ENCODE measurements around the gene DMRTC1. TPM values are rescaled to one million over a fixed set of nuclear protein-coding genes. Genes with fewer than 3 reads are reported as not detected.
"Not testable (repeated sequence)": the region's sequence is repeated elsewhere in the genome, so short reads cannot be mapped to it uniquely, and the experiment has no call there.

The DMRTC1 gene
- under 1 TPM in 1 of 2 donors, not detected in 1; 0.40 TPM for total RNA-seq
- long read RNA-seq: 0 reads

DNA sequence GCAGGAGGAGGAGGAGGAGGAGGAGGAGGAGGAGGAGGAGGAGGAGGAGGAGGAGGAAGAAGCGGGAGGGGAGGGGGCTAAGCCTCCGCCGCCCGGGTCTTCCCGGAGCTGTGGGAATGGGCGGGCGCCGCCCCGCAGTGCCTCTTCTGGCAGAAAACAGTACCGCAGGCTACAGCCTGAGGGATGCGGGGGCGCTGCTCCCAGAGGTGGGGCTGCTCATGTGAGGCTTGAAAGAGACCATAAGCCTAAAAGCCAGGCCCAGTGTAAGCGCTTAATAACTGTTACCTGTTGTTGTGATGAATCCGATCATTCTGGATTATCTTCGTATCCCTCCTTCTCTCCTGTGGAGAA, at the start of gene DMRTC1:
DMRTC1 (minus strand) TSS at position 19 of the 351 bp plus-strand sequence. CDS start 68,143 bp downstream, outside the sequence.
- peak; percentile 85 for ATAC-seq
- DNase-seq; intact Hi-C loops (cut with DNase I, micrococcal nuclease): not testable (repeated sequence)

DNA sequence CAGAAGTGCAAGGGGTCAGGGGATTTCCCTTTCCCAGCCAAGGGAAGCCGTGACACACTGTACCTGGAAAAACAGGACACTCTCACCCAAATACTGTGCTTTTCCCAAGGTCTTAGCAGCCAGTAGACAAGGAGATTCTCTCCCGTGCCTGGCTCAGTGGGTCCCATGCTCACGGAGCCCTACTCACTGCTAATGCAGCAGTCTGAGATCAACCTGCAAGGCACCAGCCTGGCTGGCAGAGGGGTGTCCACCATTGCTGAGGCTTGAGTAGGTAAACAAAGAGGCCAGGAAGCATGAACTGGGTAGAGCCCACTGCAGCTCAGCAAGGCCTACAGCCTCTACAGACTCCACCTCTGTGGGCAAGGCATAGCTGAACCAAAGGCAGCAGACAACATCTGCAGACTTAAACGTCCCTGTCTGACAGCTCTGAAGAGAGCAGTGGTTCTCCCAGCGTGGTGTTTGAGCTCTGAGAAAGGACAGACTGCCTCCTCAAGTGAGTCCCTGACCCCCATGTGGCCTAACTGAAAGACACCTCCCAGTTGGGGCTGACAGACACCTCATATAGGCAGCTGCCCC, 37.3 kb upstream of the DMRTC1 start:
- intact Hi-C loops (cut with DNase I, micrococcal nuclease); ATAC-seq; DNase-seq: not testable (repeated sequence)

DNA sequence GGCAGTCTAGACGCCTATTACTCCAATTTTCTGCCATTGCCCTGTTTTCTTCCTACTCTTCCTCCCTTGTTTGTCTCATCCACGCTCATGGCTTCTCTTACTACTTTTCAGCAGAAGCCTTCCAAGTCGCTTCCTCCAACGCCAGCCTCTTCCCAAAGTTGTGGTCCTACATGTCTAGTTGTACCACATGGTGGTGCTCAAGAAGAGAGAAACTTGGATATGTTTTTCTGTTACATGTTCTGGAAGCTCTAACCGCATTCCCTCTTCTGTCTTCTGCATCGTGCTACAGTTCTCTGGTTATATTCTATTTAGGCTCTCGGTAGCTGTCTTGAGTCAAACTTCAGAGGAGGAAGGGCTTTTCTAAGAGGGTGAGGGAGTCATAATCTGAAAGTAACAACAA, 31.2 kb upstream of the DMRTC1 start:
- intact Hi-C loops (cut with DNase I, micrococcal nuclease); ATAC-seq; DNase-seq: not testable (repeated sequence)

DNA sequence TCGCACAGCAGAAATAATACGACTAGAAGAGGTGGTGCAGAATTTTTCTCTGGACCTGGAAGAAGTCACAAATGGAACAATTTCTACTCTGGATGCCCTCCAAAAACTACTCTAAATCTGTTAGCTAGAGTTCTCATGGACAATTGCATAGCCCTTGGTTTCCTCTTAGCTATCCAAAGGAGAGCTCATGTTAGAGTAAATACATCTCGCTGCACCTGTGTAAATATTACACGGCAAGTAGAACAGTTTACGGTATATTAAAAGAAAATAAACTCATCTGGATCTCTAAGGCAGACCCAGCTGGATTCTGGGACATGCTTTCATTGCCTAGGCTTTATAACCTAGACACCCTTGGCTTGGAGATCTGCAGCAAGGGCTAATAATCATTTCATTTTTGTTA, 28.2 kb upstream of the DMRTC1 start:
- peak; percentile 47 for ATAC-seq

DNA sequence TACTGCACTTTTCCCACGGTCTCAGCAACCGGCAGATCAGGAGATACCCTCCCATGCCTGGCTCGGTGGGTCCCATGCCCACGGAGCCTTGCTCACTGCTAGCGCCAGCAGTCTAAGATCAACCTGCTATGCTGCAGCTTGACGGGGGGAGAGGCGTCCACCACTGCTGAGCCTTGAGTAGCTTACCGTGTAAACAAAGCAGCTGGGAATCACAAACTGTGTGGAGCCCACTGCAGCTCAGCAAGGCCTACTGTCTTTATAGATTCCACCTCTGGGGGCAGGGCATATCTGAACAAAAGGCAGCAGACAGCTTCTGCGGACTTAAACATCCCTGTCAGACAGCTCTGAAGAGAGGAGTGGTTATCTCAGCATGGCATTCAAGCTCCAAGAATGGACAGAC, 16.3 kb upstream of the DMRTC1 start:
- ATAC-seq; intact Hi-C loops (cut with DNase I, micrococcal nuclease); DNase-seq: not testable (repeated sequence)

More for the DNA sequence above, 28.2 kb upstream of the DMRTC1 start:
- intact Hi-C loops (cut with DNase I, micrococcal nuclease); DNase-seq: not testable (repeated sequence)

- intact Hi-C loops (cut with DNase I, micrococcal nuclease); DNase-seq: not testable (repeated sequence)
- peak; percentile 81 for ATAC-seq
Observed at GRCh38 chrX:72943035-72943818, 410 bp downstream of the DMRTC1 start.

DNA sequence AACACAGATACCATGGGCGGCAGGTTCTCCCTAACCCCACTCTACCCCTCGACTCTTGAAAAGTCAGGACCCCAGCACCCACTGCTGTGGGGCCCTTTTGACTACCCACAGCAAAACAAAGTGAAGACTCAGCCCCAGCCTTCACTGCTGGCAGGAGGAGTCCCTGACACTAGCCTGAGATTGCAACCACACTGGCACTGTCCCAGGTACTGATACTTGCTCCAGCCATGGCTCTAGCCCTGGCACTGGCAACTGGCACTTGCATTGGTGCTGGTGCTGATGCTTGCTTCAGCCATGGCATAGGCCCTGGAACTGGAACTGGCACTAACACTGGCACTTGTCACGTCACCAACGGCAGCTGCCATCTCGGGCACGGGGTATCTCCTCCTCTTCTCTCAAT, 1.4 kb downstream of the DMRTC1 start:
- DNase-seq; intact Hi-C loops (cut with DNase I, micrococcal nuclease): not testable (repeated sequence)
- ATAC-seq: peak; percentile 36

DNA sequence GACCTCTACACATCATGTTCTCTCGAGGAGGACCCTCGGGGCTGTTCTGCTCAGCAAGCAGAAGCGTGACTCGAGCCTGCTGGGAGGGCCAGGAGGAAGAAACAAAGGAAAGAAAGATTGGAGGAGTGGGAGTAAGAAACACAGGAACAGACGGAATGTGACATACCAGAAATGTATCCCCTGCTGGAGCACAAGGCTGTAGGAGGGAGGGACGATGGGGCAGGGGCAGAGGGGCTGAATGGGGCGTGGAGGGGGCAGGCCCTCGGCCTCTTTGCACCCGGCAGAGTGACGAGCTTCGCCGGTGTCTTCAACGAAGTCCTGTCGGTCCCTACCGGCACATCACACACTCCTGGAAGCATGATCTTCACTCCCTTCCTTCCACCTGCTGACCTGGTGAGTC, 5.7 kb downstream of the DMRTC1 start, which contains the start of gene FAM236A:
FAM236A (plus strand) TSS at position 301 of the 400 bp plus-strand sequence; CDS start at position 358, 57 bp downstream.
- intact Hi-C loops (cut with DNase I, micrococcal nuclease); DNase-seq: not testable (repeated sequence)

DNA sequence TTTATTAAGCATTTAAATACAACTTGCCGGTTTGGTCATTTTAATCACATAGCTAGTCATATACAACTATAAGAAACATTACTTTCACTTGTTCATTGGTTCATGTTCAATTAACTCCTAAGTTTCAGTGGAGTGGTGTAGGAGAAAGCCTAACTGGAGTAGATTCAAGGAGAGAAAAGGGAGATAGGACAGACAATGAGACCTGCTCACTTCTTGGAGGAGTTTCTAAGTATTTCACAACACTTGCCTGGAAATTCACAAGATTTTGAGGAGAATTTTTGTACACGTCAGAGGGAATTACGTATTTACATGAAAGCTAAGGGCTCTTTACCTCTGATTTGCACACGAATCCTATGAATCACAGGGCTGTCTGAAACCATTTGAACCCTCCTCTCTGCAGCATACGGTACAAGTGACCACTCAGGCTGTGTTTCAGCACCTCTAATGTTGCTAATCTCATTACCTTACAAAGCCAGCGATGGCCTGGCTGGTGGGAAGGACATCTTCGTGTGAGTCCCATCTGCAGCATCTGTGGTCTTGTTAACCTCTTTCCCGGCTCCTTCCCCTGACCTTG, 6.7 kb downstream of the DMRTC1 start:
- ATAC-seq; intact Hi-C loops (cut with DNase I, micrococcal nuclease); DNase-seq: not testable (repeated sequence)

More for the DNA sequence above, 5.7 kb downstream of the DMRTC1 start, which contains the start of gene FAM236A:
- ATAC-seq: not testable (repeated sequence)

- DNase-seq; intact Hi-C loops (cut with DNase I, micrococcal nuclease): not testable (repeated sequence)
- ATAC-seq: peak; percentile 69
Observed at GRCh38 chrX:72936455-72936854, 7.2 kb downstream of the DMRTC1 start.

DNA sequence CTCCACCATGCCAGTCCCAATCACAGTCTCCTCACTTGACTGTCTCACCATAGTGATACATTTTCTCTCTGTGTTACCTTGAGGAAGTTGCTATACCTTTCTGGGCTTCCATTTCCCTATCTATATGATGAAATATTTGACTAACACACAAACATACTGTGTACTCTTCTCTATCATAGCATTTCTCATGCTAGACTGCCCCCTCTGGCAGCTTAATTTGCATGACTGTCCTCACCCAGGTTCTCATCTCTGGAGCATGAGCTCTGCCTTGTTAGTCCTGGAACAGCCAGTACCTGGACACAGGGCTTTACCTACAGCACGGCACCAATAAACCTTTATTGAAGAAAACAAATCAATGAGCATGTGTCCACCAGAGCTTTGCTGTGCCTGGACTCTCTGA, 11.4 kb downstream of the DMRTC1 start:
- ATAC-seq; intact Hi-C loops (cut with DNase I, micrococcal nuclease); DNase-seq: not testable (repeated sequence)

- DNase-seq; ATAC-seq; intact Hi-C loops (cut with DNase I, micrococcal nuclease): not testable (repeated sequence)
Observed at GRCh38 chrX:72916096-72916495, 27.5 kb downstream of the DMRTC1 start.

- ATAC-seq; DNase-seq; intact Hi-C loops (cut with DNase I, micrococcal nuclease): not testable (repeated sequence)
Observed at GRCh38 chrX:72912315-72912714, 31.3 kb downstream of the DMRTC1 start, which contains the start of gene FAM236C. Gene FAM236C, plus strand, starts transcription at chrX:72912615. Its CDS starts 100 bp downstream, at chrX:72912715.

DNA sequence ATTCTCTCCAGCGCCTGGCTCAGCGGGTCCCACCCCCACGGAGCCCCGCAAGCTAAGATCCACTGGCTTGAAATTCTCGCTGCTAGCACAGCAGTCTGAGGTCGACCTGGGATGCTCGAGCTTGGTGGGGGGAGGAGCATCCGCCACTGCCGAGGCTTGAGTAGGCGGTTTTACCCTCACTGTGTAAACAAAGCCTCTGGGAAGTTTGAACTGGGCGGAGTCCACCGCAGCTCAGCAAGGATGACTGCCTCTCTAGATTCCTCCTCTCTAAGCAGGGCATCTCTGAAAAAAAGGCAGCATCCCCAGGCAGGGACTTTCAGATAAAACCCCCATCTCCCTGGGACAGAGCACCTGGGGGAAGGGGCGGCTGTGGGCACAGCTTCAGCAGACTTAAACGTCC, 53.9 kb downstream of the DMRTC1 start:
- DNase-seq; intact Hi-C loops (cut with DNase I, micrococcal nuclease); ATAC-seq: not testable (repeated sequence)

DNA sequence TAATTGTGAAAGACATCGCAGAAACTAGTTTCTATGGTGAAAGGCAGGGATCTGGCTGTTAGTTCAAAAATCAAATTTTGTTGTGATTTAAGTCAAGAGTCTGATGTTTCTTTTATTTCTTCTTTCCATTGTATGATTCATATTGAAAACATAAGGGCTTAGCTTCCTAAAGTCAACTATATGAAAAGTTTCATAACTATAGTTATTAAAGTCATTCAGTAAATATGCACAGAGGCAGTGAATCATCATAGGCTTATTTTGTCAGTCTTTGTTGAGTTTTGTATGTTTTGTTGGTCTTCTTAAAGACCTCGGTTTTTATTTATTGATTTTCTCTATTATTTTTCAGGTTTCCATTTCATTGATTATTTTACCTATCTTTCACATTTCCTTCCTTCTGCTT, 60.7 kb downstream of the DMRTC1 start:
- intact Hi-C loops (cut with DNase I, micrococcal nuclease); DNase-seq; ATAC-seq: not testable (repeated sequence)

GRCh38 chrX:72837532-72837931, 106.1 kb downstream of the DMRTC1 start:
- intact Hi-C loops (cut with DNase I, micrococcal nuclease); ATAC-seq; DNase-seq: not testable (repeated sequence)

DNA sequence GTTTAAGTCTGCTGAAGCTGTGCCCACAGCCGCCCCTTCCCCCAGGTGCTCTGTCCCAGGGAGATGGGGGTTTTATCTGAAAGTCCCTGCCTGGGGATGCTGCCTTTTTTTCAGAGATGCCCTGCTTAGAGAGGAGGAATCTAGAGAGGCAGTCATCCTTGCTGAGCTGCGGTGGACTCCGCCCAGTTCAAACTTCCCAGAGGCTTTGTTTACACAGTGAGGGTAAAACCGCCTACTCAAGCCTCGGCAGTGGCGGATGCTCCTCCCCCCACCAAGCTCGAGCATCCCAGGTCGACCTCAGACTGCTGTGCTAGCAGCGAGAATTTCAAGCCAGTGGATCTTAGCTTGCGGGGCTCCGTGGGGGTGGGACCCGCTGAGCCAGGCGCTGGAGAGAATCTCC, 112.9 kb downstream of the DMRTC1 start:
- DNase-seq; ATAC-seq; intact Hi-C loops (cut with DNase I, micrococcal nuclease): not testable (repeated sequence)

Measured in left colon (tissue), 2 donors.